NCI-H1105 (cell line): ENCODE measurements around the gene TNFRSF8.

Experiments used
- DNase-seq: peaks from one replicate; lab custom pipeline; 2025; lab: John Stamatoyannopoulos, UW

The TNFRSF8 gene

GRCh38 chr1:12174924-12175810, 112.1 kb downstream of the TNFRSF8 start:
- no peak for DNase-seq

- DNase-seq = no peak
These were observed 113.4 kb downstream of the TNFRSF8 start for GRCh38 chr1:12176298-12177118.

GRCh38 chr1:12177156-12177998, 114.3 kb downstream of the TNFRSF8 start:
- no peak for DNase-seq

GRCh38 chr1:12177999-12178441, 114.9 kb downstream of the TNFRSF8 start:
- peak; percentile 76 for DNase-seq

- DNase-seq = peak; percentile 88
These were observed 115.4 kb downstream of the TNFRSF8 start for GRCh38 chr1:12178511-12178910.

GRCh38 chr1:12179111-12179519, 116.0 kb downstream of the TNFRSF8 start:
- no peak for DNase-seq

GRCh38 chr1:12179676-12180075, 116.6 kb downstream of the TNFRSF8 start:
- DNase-seq = no peak

- no peak for DNase-seq
These were observed 117.2 kb downstream of the TNFRSF8 start for GRCh38 chr1:12180315-12180714.

GRCh38 chr1:12180903-12181302, 117.8 kb downstream of the TNFRSF8 start:
- no peak for DNase-seq

- no peak for DNase-seq
These were observed 118.5 kb downstream of the TNFRSF8 start for GRCh38 chr1:12181568-12181967.

- no peak for DNase-seq
These were observed 119.4 kb downstream of the TNFRSF8 start for GRCh38 chr1:12182410-12182984.

- no peak for DNase-seq
These were observed 120.1 kb downstream of the TNFRSF8 start for GRCh38 chr1:12183095-12183794.

- DNase-seq = no peak
These were observed 121.0 kb downstream of the TNFRSF8 start for GRCh38 chr1:12184008-12184681.

GRCh38 chr1:12185036-12185917, 122.2 kb downstream of the TNFRSF8 start:
- DNase-seq = no peak

- DNase-seq = no peak
These were observed 123.0 kb downstream of the TNFRSF8 start for GRCh38 chr1:12185918-12186678.

GRCh38 chr1:12186679-12186985, 123.5 kb downstream of the TNFRSF8 start:
- DNase-seq = no peak

- no peak for DNase-seq
These were observed 125.0 kb downstream of the TNFRSF8 start for GRCh38 chr1:12188115-12188514.

GRCh38 chr1:12188657-12189327, 125.7 kb downstream of the TNFRSF8 start:
- DNase-seq = no peak
